OCI-LY1 (cell line): ENCODE measurements around the gene GAN.

Source experiments
- H2AFZ ChIP-seq: fragments of 200-600 bp; sonication (generic), shearing (Covaris generic); 2 replicates; pipeline ENCODE4 v1.6.0; 2014; ENCODE audit warnings: antibody characterized with exemption, mild to moderate bottlenecking, low read length
- H3F3A ChIP-seq: fragments of 200-600 bp; sonication (generic), shearing (Covaris generic); 2 replicates; pipeline ENCODE4 v1.6.0; 2014; ENCODE audit warnings: mild to moderate bottlenecking, antibody characterized with exemption, low read length, moderate library complexity; ENCODE audit not compliant: insufficient read depth
- H3K27ac ChIP-seq: fragments of 200-600 bp; sonication (generic); 2 replicates; pipeline ENCODE4 v1.5.1; 2014; ENCODE audit warnings: low read length, mixed run types, mild to moderate bottlenecking, low read depth; ENCODE audit not compliant: poor library complexity, severe bottlenecking
- H3K27me3 ChIP-seq: fragments of 200-600 bp; sonication (generic); 2 replicates; pipeline ENCODE4 v1.6.0; 2014; ENCODE audit warnings: antibody characterized with exemption, mild to moderate bottlenecking, low read length, moderate library complexity; ENCODE audit not compliant: insufficient read depth
- H3K36me3 ChIP-seq: fragments of 200-600 bp; sonication (generic); 2 replicates; pipeline ENCODE4 v1.6.1; 2014; ENCODE audit warnings: mild to moderate bottlenecking, antibody characterized with exemption, low read length, moderate library complexity, mixed read lengths; ENCODE audit not compliant: insufficient read depth
- H3K4me1 ChIP-seq: fragments of 200-600 bp; sonication (generic); 2 replicates; pipeline ENCODE4 v1.5.1; 2014; ENCODE audit warnings: mild to moderate bottlenecking, low read length, moderate library complexity; ENCODE audit not compliant: insufficient read depth, severe bottlenecking
- H3K4me2 ChIP-seq: fragments of 200-600 bp; sonication (generic), shearing (Covaris generic); 2 replicates; pipeline ENCODE4 v1.6.1; 2014; ENCODE audit warnings: low read length
- H3K4me3 ChIP-seq: fragments of 200-600 bp; sonication (generic); 2 replicates; pipeline ENCODE4 v1.5.1; 2014; ENCODE audit warnings: low read length, low read depth, mild to moderate bottlenecking, mixed read lengths; ENCODE audit not compliant: poor library complexity, severe bottlenecking
- H3K79me2 ChIP-seq: fragments of 200-600 bp; shearing (Covaris generic); 2 replicates; pipeline ENCODE4 v1.6.1; 2016; ENCODE audit warnings: mixed run types, low read length, mixed read lengths; ENCODE audit not compliant: insufficient read depth
- H3K9ac ChIP-seq: fragments of 200-600 bp; sonication (generic), shearing (Covaris generic); 2 replicates; pipeline ENCODE4 v1.6.1; 2014; ENCODE audit warnings: mild to moderate bottlenecking, low read length, mixed read lengths
- H3K9me2 ChIP-seq: fragments of 200-600 bp; sonication (generic), shearing (Covaris generic); 2 replicates; pipeline ENCODE4 v1.6.1; 2014; ENCODE audit warnings: low read depth, mild to moderate bottlenecking, low read length, mixed read lengths
- H3K9me3 ChIP-seq: fragments of 200-600 bp; shearing (Covaris generic); 2 replicates; pipeline ENCODE4 v1.6.1; 2014; ENCODE audit warnings: low read length, mixed read lengths
- H4K20me1 ChIP-seq: fragments of 200-600 bp; sonication (generic), shearing (Covaris generic); 2 replicates; pipeline ENCODE4 v1.6.0; 2016; ENCODE audit warnings: mild to moderate bottlenecking, low read length; ENCODE audit not compliant: insufficient read depth
- CTCF ChIP-seq: fragments of 200-600 bp; sonication (generic), shearing (Covaris generic); IDR thresholded peaks from 2 replicates; pipeline ENCODE4 v1.5.1; 2017; ENCODE audit warnings: mild to moderate bottlenecking, antibody characterized with exemption, low read length, moderate library complexity, mixed read lengths
- EZH2 ChIP-seq: fragments of 200-600 bp; sonication (generic), shearing (Covaris generic); IDR thresholded peaks from 2 replicates; pipeline ENCODE4 v1.8.0; 2017; ENCODE audit warnings: borderline replicate concordance, mixed run types, mild to moderate bottlenecking, antibody characterized with exemption, low read length, moderate library complexity, mixed read lengths

GAN gene

DNA sequence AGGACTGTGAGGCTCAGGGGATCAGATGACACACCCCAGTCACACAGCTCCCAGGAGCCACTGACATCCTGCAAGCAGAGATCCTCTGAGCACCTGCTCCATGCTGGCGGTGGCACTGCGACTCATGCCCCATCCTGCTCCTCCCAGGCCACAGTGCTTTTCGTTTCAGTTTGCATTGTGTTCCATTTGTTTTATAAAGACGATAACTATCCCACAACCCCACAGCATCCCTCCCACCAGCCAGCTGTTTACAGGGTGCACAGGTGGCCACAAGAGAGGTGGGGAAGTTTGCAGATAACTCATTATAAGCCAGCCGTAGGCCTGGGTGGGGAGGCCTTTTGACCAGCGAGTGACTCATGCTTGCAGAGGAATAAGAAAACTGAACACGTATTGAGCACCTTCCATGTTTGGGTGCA lies 48.1 kb upstream of the GAN start:
- no peak for TF ChIP-seq CTCF
- no peak for TF ChIP-seq EZH2
- no peak overlapping the region for H2AFZ ChIP-seq
- no peaks in the 10 kb centered on the region for H3K27me3 ChIP-seq
- H3K4me2 ChIP-seq: no peak overlapping the region
- no peaks in the 10 kb centered on the region for H3K9me2 ChIP-seq
- H4K20me1 ChIP-seq: no peaks in the 10 kb centered on the region
- no peaks in the 10 kb centered on the region for H3K4me1 ChIP-seq
- no peaks in the 10 kb centered on the region for H3K79me2 ChIP-seq
- H3K36me3 ChIP-seq: no peaks in the 10 kb centered on the region
- H3K27ac ChIP-seq: no peak overlapping the region
- H3K4me3 ChIP-seq: no peak overlapping the region
- H3F3A ChIP-seq: no peaks in the 10 kb centered on the region
- no peak overlapping the region for H3K9ac ChIP-seq
- H3K9me3 ChIP-seq: no peaks in the 10 kb centered on the region

- Histone ChIP-seq H3F3A (no peaks in the 10 kb centered on the region), H3K79me2 (no peaks in the 10 kb centered on the region)
- TF ChIP-seq EZH2 (no peak), CTCF (no peak)
These were observed 46.3 kb upstream of the GAN start for GRCh38 chr16:81268509-81268908.

DNA sequence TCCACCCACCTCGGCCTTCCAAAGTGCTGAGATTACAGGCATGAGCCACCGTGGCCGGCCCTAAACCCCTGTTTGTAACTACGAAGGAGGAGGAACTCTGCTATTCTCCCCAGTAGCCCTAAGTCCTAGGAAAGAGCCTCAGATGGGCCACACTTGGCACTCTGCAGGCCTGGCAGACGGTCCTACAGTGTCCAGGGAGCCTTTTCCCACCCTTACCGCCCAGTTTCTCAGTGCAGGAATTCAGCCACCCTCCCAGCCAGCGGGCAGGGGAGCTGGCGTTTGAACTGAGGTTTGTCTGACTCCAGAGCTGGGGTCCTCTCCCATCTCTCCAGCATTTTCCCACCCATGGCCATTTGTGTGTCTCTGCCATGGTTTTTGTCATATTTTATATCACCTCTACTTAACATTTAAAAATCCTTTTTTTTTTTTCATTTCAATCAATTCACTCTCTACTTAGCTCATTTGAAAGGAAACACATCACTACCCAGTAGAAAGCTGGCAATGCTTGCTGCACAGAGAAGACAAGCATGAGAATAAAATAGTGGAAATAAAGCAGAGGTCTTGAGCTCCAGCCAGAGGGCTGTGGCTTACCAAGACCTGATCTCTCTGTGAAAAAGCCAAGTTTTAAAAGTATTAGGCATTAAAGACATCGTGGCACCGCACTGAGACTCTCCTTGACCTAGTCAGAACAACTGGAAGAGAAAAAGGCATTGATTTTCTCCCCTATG lies 41.4 kb upstream of the GAN start:
- H3K9me3 ChIP-seq: no peaks in the 10 kb centered on the region
- no peaks in the 10 kb centered on the region for H3K79me2 ChIP-seq
- TF ChIP-seq EZH2: no peak
- TF ChIP-seq CTCF: no peak
- H3K4me2 ChIP-seq: peak overlapping the region; percentile 17; the same call in 1 of the 2 replicates
- no peaks in the 10 kb centered on the region for H3K9me2 ChIP-seq
- H3K27ac ChIP-seq: peak overlapping the region; percentile 18
- H4K20me1 ChIP-seq: no peaks in the 10 kb centered on the region
- H3K4me1 ChIP-seq: peaks cover 13% of the 10 kb centered on the region
- no peak overlapping the region for H3K4me3 ChIP-seq
- no peaks in the 10 kb centered on the region for H3F3A ChIP-seq
- no peaks in the 10 kb centered on the region for H3K36me3 ChIP-seq
- peak overlapping the region; percentile 28; the same call in 1 of the 2 replicates for H2AFZ ChIP-seq
- H3K9ac ChIP-seq: no peak overlapping the region
- H3K27me3 ChIP-seq: no peaks in the 10 kb centered on the region

More at GRCh38 chr16:81268509-81268908, 46.3 kb upstream of the GAN start:
- H3K4me2 ChIP-seq: no peak overlapping the region
- H3K4me1 ChIP-seq: peaks cover under 1% of the 10 kb centered on the region
- H4K20me1 ChIP-seq: no peaks in the 10 kb centered on the region
- no peaks in the 10 kb centered on the region for H3K9me2 ChIP-seq
- no peak overlapping the region for H2AFZ ChIP-seq
- no peaks in the 10 kb centered on the region for H3K27me3 ChIP-seq
- no peak overlapping the region for H3K27ac ChIP-seq
- no peak overlapping the region for H3K9ac ChIP-seq
- H3K9me3 ChIP-seq: no peaks in the 10 kb centered on the region
- no peaks in the 10 kb centered on the region for H3K36me3 ChIP-seq
- no peak overlapping the region for H3K4me3 ChIP-seq
